Osteocyte (in vitro differentiated cells): ENCODE results near the gene FBXL13. TPM values are rescaled to one million over a fixed set of nuclear protein-coding genes. Genes with fewer than 3 reads are reported as not detected.

Experiments used
- DNase-seq: peaks from one replicate; pipeline ENCODE4 v3.0.0; 2021; ENCODE audit warnings: mixed read lengths; ENCODE audit not compliant: unreplicated experiment; ENCODE audit errors: extremely low spot score
- H3K27ac Mint-ChIP-seq: one replicate; pipeline ENCODE4 v1.8.0; 2021; ENCODE audit warnings: mild to moderate bottlenecking, mixed read lengths; ENCODE audit not compliant: unreplicated experiment
- H3K27me3 Mint-ChIP-seq: one replicate; pipeline ENCODE4 v1.8.0; 2021; ENCODE audit warnings: mixed read lengths; ENCODE audit not compliant: unreplicated experiment
- H3K36me3 Mint-ChIP-seq: one replicate; pipeline ENCODE4 v1.8.0; 2021; ENCODE audit warnings: mixed read lengths; ENCODE audit not compliant: unreplicated experiment
- H3K4me1 Mint-ChIP-seq: one replicate; pipeline ENCODE4 v1.8.0; 2021; ENCODE audit warnings: mixed read lengths; ENCODE audit not compliant: unreplicated experiment
- H3K4me3 Mint-ChIP-seq: one replicate; pipeline ENCODE4 v1.8.0; 2021; ENCODE audit warnings: mild to moderate bottlenecking, moderate library complexity, mixed read lengths; ENCODE audit not compliant: unreplicated experiment
- H3K9me3 Mint-ChIP-seq: one replicate; pipeline ENCODE4 v1.8.0; 2021; ENCODE audit warnings: mixed read lengths; ENCODE audit not compliant: unreplicated experiment
- CTCF ChIP-seq: fragments of 200-600 bp; sonication (generic); IDR thresholded peaks from 2 replicates; pipeline ENCODE4 v1.5.0; 2021; ENCODE audit warnings: antibody characterized with exemption, mild to moderate bottlenecking, moderate library complexity
- long read RNA-seq: library from polyadenylated mRNA; unstranded; transcript quantifications from one replicate; pipeline ENCODE4 v2.0.0, GENCODE V29; 2021
- total RNA-seq: library from RNA; stranded (reverse); gene quantifications from 2 replicates; pipeline ENCODE4 v1.2.1, GENCODE V29; 2021

The FBXL13 gene
- total RNA-seq = 0.83 and 0.97 TPM in 2 replicates
- long read RNA-seq, partial matches to known transcripts = 1 of 1 reads
- long read RNA-seq, other reads (novel, unspliced or antisense) = 0 of 1 reads

GRCh38 chr7:103074519-103075336 lies at the start of gene FBXL13, which contains the start of gene ARMC10:
TSS of gene FBXL13 (minus strand) at chr7:103074796.
TSS of gene ARMC10 (plus strand) at chr7:103075140. CDS start at chr7:103075273, 133 bp downstream.
- peak within 1 kb of the TSS; percentile 94 for H3K4me3 Mint-ChIP-seq
- peak; percentile 23 for TF ChIP-seq CTCF
- H3K27me3 Mint-ChIP-seq = no peaks in the 10 kb centered on the region
- H3K27ac Mint-ChIP-seq = peak within 1 kb of the TSS; percentile 92
- peaks cover 21% of the 10 kb centered on the region for H3K4me1 Mint-ChIP-seq
- peaks cover 4% of the 10 kb centered on the region for H3K36me3 Mint-ChIP-seq
- DNase-seq = peak; percentile 96
- H3K9me3 Mint-ChIP-seq = no peaks in the 10 kb centered on the region

GRCh38 chr7:103123529-103123928 lies 48.9 kb upstream of the FBXL13 start:
- Mint-ChIP-seq H3K36me3 (peaks cover 28% of the 10 kb centered on the region), H3K9me3 (no peaks in the 10 kb centered on the region), H3K27ac (no peak overlapping the region), H3K4me3 (no peak overlapping the region), H3K4me1 (peaks cover 9% of the 10 kb centered on the region), H3K27me3 (no peaks in the 10 kb centered on the region)
- no peak for DNase-seq
- no peak for TF ChIP-seq CTCF

- DNase-seq = no peak
- Mint-ChIP-seq H3K4me1 (peaks cover 8% of the 10 kb centered on the region), H3K4me3 (no peak overlapping the region), H3K36me3 (peaks cover 17% of the 10 kb centered on the region), H3K27ac (no peak overlapping the region), H3K9me3 (no peaks in the 10 kb centered on the region), H3K27me3 (no peaks in the 10 kb centered on the region)
- TF ChIP-seq CTCF = no peak
Measured at GRCh38 chr7:103121641-103122040, 47.0 kb upstream of the FBXL13 start.

- no peak for TF ChIP-seq CTCF
- peaks cover 12% of the 10 kb centered on the region for H3K36me3 Mint-ChIP-seq
- H3K4me3 Mint-ChIP-seq = no peak overlapping the region
- H3K4me1 Mint-ChIP-seq = peaks cover 8% of the 10 kb centered on the region
- H3K27ac Mint-ChIP-seq = peak overlapping the region; percentile 34
- no peak for DNase-seq
- no peaks in the 10 kb centered on the region for H3K27me3 Mint-ChIP-seq
- no peaks in the 10 kb centered on the region for H3K9me3 Mint-ChIP-seq
Measured at GRCh38 chr7:103120362-103120761, 45.8 kb upstream of the FBXL13 start.

GRCh38 chr7:103119791-103120291 lies 45.2 kb upstream of the FBXL13 start:
- H3K27me3 Mint-ChIP-seq = no peaks in the 10 kb centered on the region
- no peak overlapping the region for H3K4me3 Mint-ChIP-seq
- no peaks in the 10 kb centered on the region for H3K9me3 Mint-ChIP-seq
- no peak for TF ChIP-seq CTCF
- no peak overlapping the region for H3K27ac Mint-ChIP-seq
- peaks cover 8% of the 10 kb centered on the region for H3K4me1 Mint-ChIP-seq
- H3K36me3 Mint-ChIP-seq = peaks cover 12% of the 10 kb centered on the region
- DNase-seq = no peak
